ENCODE data around the gene LILRB2. TPM values are rescaled to one million over a fixed set of nuclear protein-coding genes. Genes with fewer than 3 reads are reported as not detected.
"Not testable (repeated sequence)": the region's sequence is repeated elsewhere in the genome, so short reads cannot be mapped to it uniquely, and the experiment has no call there.

The LILRB2 gene
- not detected for total RNA-seq

GRCh38 chr19:54281007-54281728 lies at the start of gene LILRB2:
TSS of gene LILRB2 (minus strand) at chr19:54281110. CDS start at chr19:54280496, 614 bp downstream.
- Mint-ChIP-seq H3K4me3 (no peak within 1 kb of the TSS), H3K27ac (no peak within 1 kb of the TSS), H3K4me1 (ENCODE audit: low read depth) (peaks cover 4% of the 10 kb centered on the region), H3K36me3 (ENCODE audit: low read depth) (no peaks in the 10 kb centered on the region), H3K27me3 (peaks cover 22% of the 10 kb centered on the region), H3K9me3 (no peaks in the 10 kb centered on the region)
- DNase-seq = no peak
- no peak for TF ChIP-seq CTCF (IDR thresholded peaks at IDR 0.05)
- ChIA-PET POLR2A (no interaction called here), CTCF (no interaction called here)
- intact Hi-C loops (cut with micrococcal nuclease) = no loop called here
- ATAC-seq = no peak

DNA sequence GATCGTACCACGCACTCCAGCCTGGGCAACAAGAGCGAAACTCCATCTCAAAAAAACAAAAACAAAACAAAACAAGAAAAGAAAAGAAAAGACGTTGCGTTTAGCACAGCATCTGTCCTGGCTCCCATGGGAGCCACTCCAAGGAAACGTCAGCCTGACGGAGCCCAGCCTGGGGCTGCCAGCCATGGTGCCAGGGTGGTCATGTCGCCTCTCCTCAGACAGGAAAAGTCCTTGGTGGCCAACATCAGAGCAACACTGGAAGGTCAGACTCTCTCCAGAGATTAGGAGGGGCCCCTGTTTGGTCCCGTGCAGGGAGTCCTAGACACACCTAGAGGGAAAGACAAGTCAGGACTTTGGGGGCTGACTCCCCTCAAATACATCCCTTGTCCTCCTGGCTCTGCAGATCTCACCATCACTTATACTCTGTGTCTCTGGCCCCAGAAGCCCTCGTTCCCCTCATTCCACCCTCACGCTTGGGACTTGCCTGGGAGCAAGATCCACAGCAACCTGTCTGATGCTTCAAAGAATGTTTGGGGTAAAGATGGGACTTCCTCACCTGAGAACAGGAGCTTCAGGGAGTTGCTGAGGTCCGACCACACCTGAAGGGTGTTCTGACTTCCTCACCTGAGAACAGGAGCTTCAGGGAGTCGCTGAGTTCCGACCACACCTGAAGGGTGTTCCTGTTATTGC lies 48.7 kb upstream of the LILRB2 start:
- H3K36me3 Mint-ChIP-seq (ENCODE audit: low read depth) = peaks cover 3% of the 10 kb centered on the region
- no peak for ATAC-seq
- H3K9me3 Mint-ChIP-seq = peaks cover 8% of the 10 kb centered on the region
- H3K27me3 Mint-ChIP-seq = peaks cover 1% of the 10 kb centered on the region
- ChIA-PET POLR2A (interaction anchor here (0.6 kb wide), 2 partner anchors 59 to 68 kb away, joined by 3 read pairs; no protein-coding TSS in a partner anchor), CTCF (interaction anchor here (1.0 to 3.3 kb wide), 3 partner anchors 23 to 61 kb away, joined by 3 to 12 read pairs (median 4); no protein-coding TSS in a partner anchor)
- H3K4me3 Mint-ChIP-seq = no peak overlapping the region
- DNase-seq = no peak
- intact Hi-C loops (cut with micrococcal nuclease) = no loop called here
- no peak for TF ChIP-seq CTCF (IDR thresholded peaks at IDR 0.05)
- H3K4me1 Mint-ChIP-seq (ENCODE audit: low read depth) = peaks cover 16% of the 10 kb centered on the region
- no peak overlapping the region for H3K27ac Mint-ChIP-seq

- H3K9me3 Mint-ChIP-seq; DNase-seq; intact Hi-C loops (cut with micrococcal nuclease); H3K27me3 Mint-ChIP-seq; H3K36me3 Mint-ChIP-seq (ENCODE audit: low read depth); ATAC-seq; POLR2A ChIA-PET; H3K4me3 Mint-ChIP-seq: not testable (repeated sequence)
- Mint-ChIP-seq H3K27ac (peak overlapping the region; percentile 1), H3K4me1 (ENCODE audit: low read depth) (peaks cover 16% of the 10 kb centered on the region)
- CTCF ChIA-PET = interaction anchor here (8.2 kb wide), 1 partner anchor 62 kb away, joined by 147 read pairs; no protein-coding TSS in a partner anchor
These were observed 47.9 kb upstream of the LILRB2 start for GRCh38 chr19:54328781-54329180.

GRCh38 chr19:54325631-54326030 lies 44.7 kb upstream of the LILRB2 start:
- intact Hi-C loops (cut with micrococcal nuclease) = loop anchor here (1.0 kb wide), 1 partner anchor 65 kb away; no protein-coding TSS in a partner anchor
- Mint-ChIP-seq H3K9me3 (peaks cover 8% of the 10 kb centered on the region), H3K4me1 (ENCODE audit: low read depth) (peaks cover 16% of the 10 kb centered on the region), H3K27ac (no peak overlapping the region), H3K4me3 (no peak overlapping the region), H3K36me3 (ENCODE audit: low read depth) (peaks cover 3% of the 10 kb centered on the region), H3K27me3 (peaks cover 10% of the 10 kb centered on the region)
- ChIA-PET CTCF (interaction anchor here (1.8 to 8.2 kb wide), 3 partner anchors 53 to 82 kb away, joined by 4 to 147 read pairs (median 4); no protein-coding TSS in a partner anchor), POLR2A (interaction anchor here (0.9 kb wide), 1 partner anchor 63 kb away, joined by 3 read pairs; no protein-coding TSS in a partner anchor)
- no peak for TF ChIP-seq CTCF (IDR thresholded peaks at IDR 0.05)
- ATAC-seq (no peak), DNase-seq (no peak)

DNA sequence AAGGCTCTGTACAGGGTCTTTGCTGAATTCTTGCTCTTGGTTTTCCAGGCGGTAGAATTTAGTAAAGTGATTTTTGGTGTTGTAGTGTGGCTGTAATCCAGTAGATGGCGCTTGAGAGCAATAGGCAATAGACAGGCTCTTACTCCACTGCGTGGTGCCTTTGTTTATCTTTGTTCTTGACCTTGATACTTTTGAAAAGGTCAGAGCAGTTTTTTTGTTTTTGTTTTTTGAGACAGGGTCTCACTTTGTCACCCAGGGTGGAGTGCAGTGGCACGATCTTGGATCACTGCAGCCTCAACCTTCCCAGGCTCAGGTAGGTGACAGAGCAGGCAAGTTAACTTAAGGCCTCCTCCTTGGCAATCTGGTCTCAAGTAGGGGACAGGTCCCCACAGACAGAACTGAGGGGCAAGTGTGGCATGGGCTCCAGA lies 44.3 kb upstream of the LILRB2 start:
- H3K9me3 Mint-ChIP-seq = peaks cover 8% of the 10 kb centered on the region
- peak; percentile 97 for TF ChIP-seq CTCF (IDR thresholded peaks at IDR 0.05)
- peak; percentile 79 for ATAC-seq
- CTCF ChIA-PET = interaction anchor here (0.8 to 8.2 kb wide), 16 partner anchors 8 to 105 kb away, joined by 3 to 147 read pairs (median 5); partner anchors contain the start of genes LAIR1, LILRA4, LILRA5 and TTYH1
- peak; percentile 60 for DNase-seq
- intact Hi-C loops (cut with micrococcal nuclease) = loop anchor here (1.0 kb wide), 1 partner anchor 65 kb away; no protein-coding TSS in a partner anchor
- POLR2A ChIA-PET = interaction anchor here (0.9 kb wide), 1 partner anchor 63 kb away, joined by 3 read pairs; no protein-coding TSS in a partner anchor
- peaks cover 3% of the 10 kb centered on the region for H3K36me3 Mint-ChIP-seq (ENCODE audit: low read depth)
- no peak overlapping the region for H3K27ac Mint-ChIP-seq
- H3K4me1 Mint-ChIP-seq (ENCODE audit: low read depth) = peaks cover 16% of the 10 kb centered on the region
- H3K4me3 Mint-ChIP-seq = no peak overlapping the region
- peaks cover 12% of the 10 kb centered on the region for H3K27me3 Mint-ChIP-seq

All from activated CD8-positive, alpha-beta T cell treated with anti-CD3 and anti-CD28 coated beads for 36 hours (primary cell).